HS-5 (cell line): ENCODE results near the gene ZNF776.
"Not testable (repeated sequence)": the region's sequence is repeated elsewhere in the genome, so short reads cannot be mapped to it uniquely, and the experiment has no call there.

ENCODE experiments used
- DNase-seq: peaks from one replicate; pipeline ENCODE4 v3.0.0-alpha.2; 2012; ENCODE audit warnings: low read depth

The ZNF776 gene

GRCh38 chr19:57778336-57778735 lies 31.7 kb downstream of the ZNF776 start:
- DNase-seq, result no peak

- DNase-seq, result no peak
Measured at GRCh38 chr19:57779220-57779845, 32.7 kb downstream of the ZNF776 start.

GRCh38 chr19:57786286-57786685 lies 39.7 kb downstream of the ZNF776 start:
- no peak for DNase-seq

DNA sequence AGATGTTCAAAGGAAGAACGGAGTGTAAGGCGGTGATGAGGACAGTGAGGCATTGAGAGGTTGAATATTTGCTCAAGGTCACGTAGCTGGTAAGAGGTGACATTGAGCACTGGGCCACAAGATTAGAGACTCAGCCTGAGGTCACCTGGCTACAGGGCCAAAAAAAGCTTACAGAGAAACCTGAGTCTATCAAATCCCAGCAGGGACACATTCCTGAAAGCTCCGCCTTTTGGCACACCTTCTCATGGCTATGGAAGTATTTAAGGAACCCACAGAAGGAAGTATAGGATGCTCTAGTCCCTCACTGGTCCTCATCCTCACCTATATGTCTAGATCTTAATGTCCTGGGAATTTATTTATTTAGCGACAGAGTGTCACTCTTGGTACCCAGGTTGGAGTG lies 40.3 kb downstream of the ZNF776 start:
- DNase-seq, result no peak

GRCh38 chr19:57788114-57788692 lies 41.6 kb downstream of the ZNF776 start:
- no peak for DNase-seq

DNA sequence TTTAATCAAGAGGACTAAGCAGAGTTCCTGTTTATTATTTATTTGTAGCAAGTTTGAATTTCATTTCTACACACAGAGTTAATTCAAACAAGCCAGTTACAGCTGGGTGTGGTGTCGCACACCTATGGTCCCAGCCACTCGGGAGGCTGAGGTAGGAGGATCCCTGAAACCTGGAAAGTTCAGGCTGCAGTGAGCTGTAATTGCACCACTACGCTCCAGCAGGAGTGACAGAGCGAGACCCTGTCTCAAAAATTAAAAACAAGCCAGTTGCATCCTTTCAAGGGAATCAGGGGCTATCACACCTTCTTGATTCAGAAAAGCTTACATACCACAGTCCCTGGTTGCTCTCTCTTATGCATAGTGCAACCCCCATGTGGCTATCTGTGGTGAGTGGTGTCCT lies 42.7 kb downstream of the ZNF776 start:
- DNase-seq, result no peak

- DNase-seq, result not testable (repeated sequence)
Measured at GRCh38 chr19:57796580-57796979, 50.0 kb downstream of the ZNF776 start.

DNA sequence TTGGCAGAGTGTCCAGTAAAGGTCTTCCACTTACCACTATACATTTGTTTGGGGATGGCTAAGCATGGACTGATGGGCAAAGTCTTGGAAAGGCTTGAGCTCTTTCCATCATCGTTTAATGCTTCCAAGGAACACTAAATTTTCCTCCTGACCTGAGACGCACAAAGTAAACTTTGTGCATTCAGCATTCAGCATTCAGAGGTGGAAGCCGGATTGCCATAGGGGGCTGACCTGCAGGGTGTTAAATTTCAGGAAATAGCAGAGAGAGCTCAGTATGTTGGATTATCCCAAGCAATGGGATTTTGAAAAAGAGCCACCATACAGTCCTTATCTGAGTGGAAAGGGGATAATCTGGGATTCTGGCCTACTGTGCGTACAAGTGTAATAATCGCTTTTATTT lies 54.1 kb downstream of the ZNF776 start:
- DNase-seq, result no peak

GRCh38 chr19:57802269-57802668 lies 55.7 kb downstream of the ZNF776 start:
- no peak for DNase-seq

GRCh38 chr19:57803265-57803593 lies 56.6 kb downstream of the ZNF776 start:
- no peak for DNase-seq

- DNase-seq, result peak; percentile 58
Measured at GRCh38 chr19:57803594-57804325, 57.1 kb downstream of the ZNF776 start.

GRCh38 chr19:57807541-57807940 lies 60.9 kb downstream of the ZNF776 start:
- DNase-seq, result no peak
